Measurements from ENCODE around the gene ZFP91.

ZFP91 gene

DNA sequence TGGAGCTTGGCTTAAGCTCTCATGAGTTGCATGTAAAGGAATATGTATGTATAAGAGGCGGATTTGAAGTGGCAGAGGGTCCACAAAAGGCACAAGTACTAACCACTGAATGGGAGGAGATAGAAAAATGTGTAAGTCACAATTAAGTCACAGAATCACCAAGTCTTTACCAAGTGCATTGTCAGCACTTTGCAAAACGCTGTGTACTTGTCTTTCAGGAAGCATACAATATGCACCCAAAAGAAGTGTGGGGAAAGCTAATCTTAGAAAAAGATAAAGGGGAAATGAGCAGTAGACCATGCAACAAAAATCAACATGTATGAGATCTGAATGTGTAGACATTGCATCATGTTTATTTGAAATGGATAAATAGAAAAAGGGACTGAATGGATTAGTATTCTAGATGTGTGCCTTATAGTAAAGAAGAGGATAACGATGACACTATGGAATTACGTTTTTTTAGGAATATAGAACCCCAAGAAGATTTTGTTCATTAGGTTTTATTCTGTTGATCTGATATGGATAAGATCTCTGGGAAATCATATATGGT, 48.1 kb downstream of the ZFP91 start:
- H3K4me3 ChIP-seq (ENCODE audit: low read length): no peak overlapping the region
- TF ChIP-seq, protein P1, sequence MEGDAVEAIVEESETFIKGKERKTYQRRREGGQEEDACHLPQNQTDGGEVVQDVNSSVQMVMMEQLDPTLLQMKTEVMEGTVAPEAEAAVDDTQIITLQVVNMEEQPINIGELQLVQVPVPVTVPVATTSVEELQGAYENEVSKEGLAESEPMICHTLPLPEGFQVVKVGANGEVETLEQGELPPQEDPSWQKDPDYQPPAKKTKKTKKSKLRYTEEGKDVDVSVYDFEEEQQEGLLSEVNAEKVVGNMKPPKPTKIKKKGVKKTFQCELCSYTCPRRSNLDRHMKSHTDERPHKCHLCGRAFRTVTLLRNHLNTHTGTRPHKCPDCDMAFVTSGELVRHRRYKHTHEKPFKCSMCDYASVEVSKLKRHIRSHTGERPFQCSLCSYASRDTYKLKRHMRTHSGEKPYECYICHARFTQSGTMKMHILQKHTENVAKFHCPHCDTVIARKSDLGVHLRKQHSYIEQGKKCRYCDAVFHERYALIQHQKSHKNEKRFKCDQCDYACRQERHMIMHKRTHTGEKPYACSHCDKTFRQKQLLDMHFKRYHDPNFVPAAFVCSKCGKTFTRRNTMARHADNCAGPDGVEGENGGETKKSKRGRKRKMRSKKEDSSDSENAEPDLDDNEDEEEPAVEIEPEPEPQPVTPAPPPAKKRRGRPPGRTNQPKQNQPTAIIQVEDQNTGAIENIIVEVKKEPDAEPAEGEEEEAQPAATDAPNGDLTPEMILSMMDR (conservative IDR thresholded peaks at IDR 0.05; ENCODE audit: low read length): no peak
- no peak for DNase-seq (ENCODE audit: low read depth)

DNA sequence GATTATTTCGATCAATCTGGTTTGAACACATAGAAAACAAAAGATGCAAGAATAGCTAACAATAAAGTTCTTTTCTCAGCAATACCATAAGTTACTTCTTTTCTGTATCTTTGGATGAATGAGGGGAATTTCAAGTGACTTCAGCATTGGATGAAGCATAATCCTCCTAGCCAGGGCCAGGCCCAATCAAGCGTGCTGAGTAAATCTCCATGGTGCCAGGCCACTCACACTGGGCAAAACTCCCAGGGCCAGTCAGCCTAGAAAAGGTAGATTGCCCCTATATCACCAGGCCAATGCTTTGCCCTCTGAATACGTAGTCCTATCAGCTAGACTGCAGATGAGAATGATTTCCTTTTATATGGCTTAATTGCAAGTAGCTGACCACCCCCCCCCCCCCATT, 49.6 kb downstream of the ZFP91 start:
- DNase-seq (ENCODE audit: low read depth): peak; percentile 17
- no peak overlapping the region for H3K4me3 ChIP-seq (ENCODE audit: low read length)
- TF ChIP-seq, protein P1 (conservative IDR thresholded peaks at IDR 0.05; ENCODE audit: low read length): no peak

DNA sequence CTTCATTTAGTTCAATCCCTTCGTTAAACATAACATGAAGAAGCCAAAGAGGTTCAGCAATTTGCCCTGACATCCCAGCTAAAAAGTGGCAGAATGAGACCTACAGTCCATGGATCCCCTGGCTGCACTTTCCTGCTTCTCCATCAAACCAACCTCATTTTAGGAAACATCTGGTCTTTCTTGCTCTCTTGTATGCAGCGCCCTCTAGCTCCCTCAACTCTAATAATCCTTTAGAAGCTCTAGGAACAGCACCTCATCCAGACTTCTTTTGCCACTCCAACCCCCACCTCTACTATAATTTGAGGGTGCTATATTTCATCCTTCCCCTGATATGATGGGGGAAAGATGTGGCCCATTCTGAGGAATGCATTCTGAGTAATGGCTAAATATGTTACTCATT, 51.0 kb downstream of the ZFP91 start:
- no peak overlapping the region for H3K4me3 ChIP-seq (ENCODE audit: low read length)
- peak; percentile 71 for DNase-seq (ENCODE audit: low read depth)
- TF ChIP-seq, protein P1 (conservative IDR thresholded peaks at IDR 0.05; ENCODE audit: low read length): peak; percentile 79

DNA sequence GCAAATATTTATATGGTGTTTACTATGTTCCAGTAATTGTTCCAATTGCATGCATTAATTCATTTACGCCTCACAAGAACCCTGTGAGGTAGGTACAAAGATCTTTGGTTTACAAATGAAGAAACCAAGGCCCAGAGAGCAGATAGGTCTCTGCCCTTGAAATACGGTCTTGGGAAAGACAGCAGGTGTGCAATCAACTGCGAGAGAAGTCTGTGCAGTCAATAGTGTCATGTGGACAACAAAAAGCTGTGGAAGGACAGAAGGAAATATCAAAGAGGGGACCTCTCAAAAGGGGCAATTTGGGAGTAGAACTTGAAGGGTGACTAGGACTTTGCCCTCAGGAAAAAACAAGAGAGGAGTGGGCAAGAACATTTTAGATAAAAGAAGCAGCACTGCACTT, 52.5 kb downstream of the ZFP91 start:
- TF ChIP-seq, protein P1 (conservative IDR thresholded peaks at IDR 0.05; ENCODE audit: low read length): no peak
- DNase-seq (ENCODE audit: low read depth): no peak
- no peak overlapping the region for H3K4me3 ChIP-seq (ENCODE audit: low read length)

DNA sequence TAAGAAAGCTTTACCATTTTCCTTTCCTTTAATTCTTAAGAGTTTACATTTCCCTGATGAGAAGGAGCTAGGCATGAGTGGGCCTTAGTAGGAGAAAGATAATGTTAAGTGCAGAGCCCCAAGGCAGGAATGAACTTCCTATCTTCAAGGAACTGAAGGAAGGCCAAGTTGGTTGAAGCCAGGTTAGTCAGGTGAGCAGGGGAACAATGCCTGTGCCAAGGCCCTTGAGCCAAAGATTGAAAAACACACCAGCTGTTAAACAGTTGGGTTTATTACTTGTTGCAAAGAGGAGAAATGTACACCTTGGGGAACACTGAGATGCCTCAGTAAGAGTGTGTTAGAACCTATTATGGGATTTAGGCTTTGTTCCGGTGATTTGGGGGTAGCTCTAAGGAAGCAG, 53.6 kb downstream of the ZFP91 start:
- DNase-seq (ENCODE audit: low read depth): no peak
- TF ChIP-seq, protein P1 (conservative IDR thresholded peaks at IDR 0.05; ENCODE audit: low read length): no peak
- no peak overlapping the region for H3K4me3 ChIP-seq (ENCODE audit: low read length)

DNA sequence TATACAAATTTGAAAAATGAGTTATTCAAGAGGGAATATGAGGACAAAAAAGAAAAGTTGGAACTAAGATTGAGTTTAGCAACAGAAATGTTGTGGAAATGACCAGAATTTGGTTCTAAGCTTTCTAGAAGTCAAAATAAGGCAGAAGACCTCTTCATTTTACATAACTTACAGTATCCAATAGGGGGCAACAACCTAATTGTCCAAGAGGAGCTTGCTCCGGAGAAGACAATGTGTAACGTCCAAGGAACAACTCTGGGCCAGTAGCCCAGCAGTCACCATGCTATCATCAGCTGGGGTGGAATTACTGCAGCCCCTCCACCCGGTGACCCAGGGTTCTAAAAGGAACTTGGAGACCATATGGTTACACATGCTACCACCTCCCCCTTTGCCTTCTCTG, 57.7 kb downstream of the ZFP91 start:
- TF ChIP-seq, protein P1 (conservative IDR thresholded peaks at IDR 0.05; ENCODE audit: low read length): no peak
- no peak overlapping the region for H3K4me3 ChIP-seq (ENCODE audit: low read length)
- no peak for DNase-seq (ENCODE audit: low read depth)

DNA sequence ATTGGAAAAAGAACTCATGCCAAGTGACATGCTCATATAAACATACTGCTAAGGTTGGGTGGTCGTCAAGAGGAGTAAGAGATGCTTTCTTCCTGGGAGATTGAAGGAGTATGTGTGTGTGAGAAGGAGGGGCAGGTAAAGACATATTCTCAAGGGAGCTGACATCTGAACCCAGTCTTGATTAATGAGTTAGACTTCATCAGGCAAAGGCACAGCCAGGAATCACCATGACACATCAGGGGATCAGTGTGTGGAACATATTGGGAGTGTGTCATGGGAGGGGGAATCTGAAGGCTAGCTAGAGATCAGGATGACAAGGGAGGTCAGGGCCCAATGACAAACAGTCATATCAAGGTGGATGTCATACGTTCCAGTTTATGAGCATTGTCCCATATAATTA, 58.5 kb downstream of the ZFP91 start:
- no peak overlapping the region for H3K4me3 ChIP-seq (ENCODE audit: low read length)
- no peak for DNase-seq (ENCODE audit: low read depth)
- TF ChIP-seq, protein P1 (conservative IDR thresholded peaks at IDR 0.05; ENCODE audit: low read length): no peak
